ENCODE results near the gene ARL5B. TPM values are rescaled to one million over a fixed set of nuclear protein-coding genes. Genes with fewer than 3 reads are reported as not detected.
A peak's percentile ranks its signal among the peaks of the same experiment; 100 is the strongest.

The ARL5B gene
- total RNA-seq, 1 experiment from 2014 or later, result 14.6 TPM

GRCh38 chr10:18658271-18659124 lies 733 bp upstream of the ARL5B start:
- DNase-seq (ENCODE audit: low read depth), result peak; percentile 15

GRCh38 chr10:18659819-18660535 lies 746 bp downstream of the ARL5B start:
- peak; percentile 14 for DNase-seq (ENCODE audit: low read depth)

- DNase-seq (ENCODE audit: low read depth), result no peak
Observed at GRCh38 chr10:18660816-18661431, 1.7 kb downstream of the ARL5B start.

- DNase-seq (ENCODE audit: low read depth), result no peak
Observed at GRCh38 chr10:18664841-18665478, 5.7 kb downstream of the ARL5B start.

GRCh38 chr10:18665815-18666558 lies 6.8 kb downstream of the ARL5B start:
- no peak for DNase-seq (ENCODE audit: low read depth)

- peak; percentile 31 for DNase-seq (ENCODE audit: low read depth)
Observed at GRCh38 chr10:18666810-18667209, 7.6 kb downstream of the ARL5B start.

- DNase-seq (ENCODE audit: low read depth), result no peak
Observed at GRCh38 chr10:18668026-18668425, 8.8 kb downstream of the ARL5B start.

- DNase-seq (ENCODE audit: low read depth), result no peak
Observed at GRCh38 chr10:18675086-18675801, 16.0 kb downstream of the ARL5B start.

- DNase-seq (ENCODE audit: low read depth), result no peak
Observed at GRCh38 chr10:18680754-18681153, 21.5 kb downstream of the ARL5B start.

GRCh38 chr10:18681366-18681765 lies 22.1 kb downstream of the ARL5B start:
- no peak for DNase-seq (ENCODE audit: low read depth)

GRCh38 chr10:18681971-18682411 lies 22.8 kb downstream of the ARL5B start:
- peak; percentile 43 for DNase-seq (ENCODE audit: low read depth)

GRCh38 chr10:18683427-18683826 lies 24.2 kb downstream of the ARL5B start:
- peak; percentile 12 for DNase-seq (ENCODE audit: low read depth)

- DNase-seq (ENCODE audit: low read depth), result peak; percentile 40
Observed at GRCh38 chr10:18684416-18684815, 25.2 kb downstream of the ARL5B start.

- DNase-seq (ENCODE audit: low read depth), result no peak
Observed at GRCh38 chr10:18684953-18685352, 25.7 kb downstream of the ARL5B start.

GRCh38 chr10:18685555-18685954 lies 26.3 kb downstream of the ARL5B start:
- no peak for DNase-seq (ENCODE audit: low read depth)

GRCh38 chr10:18687195-18687594 lies 28.0 kb downstream of the ARL5B start:
- DNase-seq (ENCODE audit: low read depth), result no peak

- DNase-seq (ENCODE audit: low read depth), result no peak
Observed at GRCh38 chr10:18687706-18688105, 28.5 kb downstream of the ARL5B start.

GRCh38 chr10:18689498-18689897 lies 30.3 kb downstream of the ARL5B start:
- DNase-seq (ENCODE audit: low read depth), result no peak

GRCh38 chr10:18690541-18690940 lies 31.3 kb downstream of the ARL5B start:
- no peak for DNase-seq (ENCODE audit: low read depth)

All from Daoy (cell line).